Rectal smooth muscle tissue (tissue), 1 donor: ENCODE data around the gene ADM5.

Experiments
- H3K27ac ChIP-seq: one replicate; pipeline ENCODE4 v1.7.0; 2013; ENCODE audit warnings: low read depth, low read length, inconsistent platforms
- H3K27me3 ChIP-seq: one replicate; pipeline ENCODE4 v1.7.0; 2013; ENCODE audit warnings: low read length; ENCODE audit not compliant: control insufficient read depth, insufficient read depth
- H3K36me3 ChIP-seq: one replicate; pipeline ENCODE4 v1.7.0; 2013; ENCODE audit warnings: low read length; ENCODE audit not compliant: control insufficient read depth, insufficient read depth
- H3K4me1 ChIP-seq: one replicate; pipeline ENCODE4 v1.7.0; 2013; ENCODE audit warnings: low read length; ENCODE audit not compliant: control insufficient read depth, insufficient read depth
- H3K4me3 ChIP-seq: one replicate; pipeline ENCODE4 v1.7.0; 2013; ENCODE audit warnings: low read length
- H3K9ac ChIP-seq: one replicate; pipeline ENCODE4 v1.7.0; 2013; ENCODE audit warnings: low read length

ADM5 gene

DNA sequence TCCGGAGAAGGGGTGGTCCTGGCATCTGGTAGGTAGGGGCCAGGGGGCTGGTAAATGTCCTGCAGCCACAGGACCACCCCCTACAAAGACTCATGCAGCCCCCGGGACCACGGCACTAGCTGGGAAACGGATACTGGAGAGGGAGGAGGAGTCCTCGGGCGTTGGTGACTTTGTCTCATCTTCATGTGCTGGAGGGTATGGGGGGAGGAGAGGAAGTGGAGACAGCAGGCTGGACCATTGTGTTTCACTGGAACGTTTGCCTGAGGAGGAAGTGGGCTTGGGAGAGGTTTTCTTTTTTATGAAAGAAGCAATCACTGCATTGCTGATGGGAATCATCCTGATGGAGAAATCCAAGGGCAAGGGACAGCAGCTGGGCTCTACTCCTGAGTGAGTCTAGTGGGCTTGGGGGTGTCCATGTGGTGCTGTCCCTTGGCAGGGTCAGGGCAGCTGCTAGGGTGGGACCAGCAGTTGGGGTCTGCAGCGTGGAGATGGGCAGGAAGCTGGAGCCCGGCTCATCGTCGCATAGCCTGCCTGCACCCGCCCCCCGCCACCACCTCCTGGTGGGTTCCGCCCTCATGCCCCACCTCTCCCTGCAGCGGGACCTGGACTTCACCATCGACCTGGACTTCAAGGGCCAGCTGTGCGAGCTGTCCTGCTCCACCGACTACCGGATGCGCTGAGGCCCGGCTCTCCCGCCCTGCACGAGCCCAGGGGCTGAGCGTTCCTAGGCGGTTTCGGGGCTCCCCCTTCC is 1.7 kb upstream of the ADM5 start:
- Histone ChIP-seq H3K27me3 (peaks cover 10% of the 10 kb centered on the region), H3K9ac (no peak overlapping the region), H3K4me3 (no peak overlapping the region), H3K36me3 (peaks cover 17% of the 10 kb centered on the region), H3K4me1 (peaks cover 7% of the 10 kb centered on the region), H3K27ac (no peak overlapping the region)

DNA sequence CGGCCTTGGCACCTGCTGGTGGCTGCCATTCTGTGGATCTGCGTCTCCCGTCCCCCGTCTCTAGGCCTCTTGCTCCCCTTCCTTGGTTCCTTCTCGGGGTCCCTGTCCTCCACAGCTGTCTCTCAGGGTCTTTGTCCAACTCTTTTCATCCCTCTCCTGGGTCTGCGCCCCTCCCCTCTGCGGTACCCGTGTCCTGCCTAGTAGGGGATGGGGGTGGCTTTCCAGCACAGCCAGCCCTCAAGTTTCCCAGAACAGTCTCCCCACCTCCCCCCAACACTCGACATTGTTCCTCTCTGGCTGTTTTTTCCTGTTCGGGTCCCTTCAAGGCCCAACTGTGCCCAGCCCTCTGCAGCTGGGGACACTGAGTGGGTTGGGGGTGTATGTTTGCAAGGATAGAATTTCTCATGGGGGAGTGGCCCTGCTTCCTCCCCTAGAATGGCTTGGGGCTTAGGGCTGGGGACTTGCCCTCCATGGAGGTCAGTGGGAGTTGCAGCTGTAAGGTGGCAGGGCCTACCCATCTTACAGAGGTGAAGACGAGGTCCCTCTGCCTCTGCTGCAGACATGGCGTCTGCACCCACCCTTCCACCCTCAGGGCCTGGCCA is 762 bp upstream of the ADM5 start:
- H3K27ac ChIP-seq: no peak overlapping the region
- H3K4me1 ChIP-seq: peaks cover 7% of the 10 kb centered on the region

DNA sequence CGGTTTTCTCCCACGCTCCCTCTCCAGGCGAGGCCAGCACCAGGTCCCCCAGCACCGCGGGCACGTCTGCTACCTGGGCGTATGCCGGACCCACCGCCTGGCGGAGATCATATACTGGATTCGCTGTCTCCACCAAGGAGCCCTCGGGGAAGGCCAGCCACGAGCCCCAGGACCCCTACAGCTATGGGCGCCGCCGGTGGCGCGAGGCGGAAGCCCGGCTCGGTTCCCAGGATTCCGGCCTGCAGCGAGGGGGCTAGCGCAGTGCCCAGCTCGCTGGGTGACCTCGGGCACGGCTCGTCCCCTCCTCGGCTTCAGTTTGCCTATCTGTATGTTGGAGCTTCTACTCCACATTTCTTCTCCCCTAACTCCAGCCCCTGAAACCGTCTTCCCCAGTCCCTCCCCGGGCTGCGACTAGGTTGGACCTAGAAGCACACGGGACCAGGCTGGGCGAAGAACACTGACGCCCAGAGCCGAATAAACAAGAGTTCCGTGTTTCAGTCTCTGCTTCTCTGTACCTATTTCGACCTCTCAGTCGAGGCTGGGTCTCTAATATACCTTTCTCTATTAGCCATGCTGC is 773 bp downstream of the ADM5 start:
- H3K27ac ChIP-seq: no peak overlapping the region
- H3K36me3 ChIP-seq: peaks cover 3% of the 10 kb centered on the region
- H3K27me3 ChIP-seq: peaks cover 10% of the 10 kb centered on the region
- H3K4me3 ChIP-seq: peak overlapping the region; percentile 46
- peaks cover 7% of the 10 kb centered on the region for H3K4me1 ChIP-seq
- no peak overlapping the region for H3K9ac ChIP-seq

More for the DNA sequence above, 762 bp upstream of the ADM5 start:
- Histone ChIP-seq H3K9ac (no peak overlapping the region), H3K4me3 (no peak overlapping the region), H3K36me3 (peaks cover 15% of the 10 kb centered on the region), H3K27me3 (peaks cover 10% of the 10 kb centered on the region)

DNA sequence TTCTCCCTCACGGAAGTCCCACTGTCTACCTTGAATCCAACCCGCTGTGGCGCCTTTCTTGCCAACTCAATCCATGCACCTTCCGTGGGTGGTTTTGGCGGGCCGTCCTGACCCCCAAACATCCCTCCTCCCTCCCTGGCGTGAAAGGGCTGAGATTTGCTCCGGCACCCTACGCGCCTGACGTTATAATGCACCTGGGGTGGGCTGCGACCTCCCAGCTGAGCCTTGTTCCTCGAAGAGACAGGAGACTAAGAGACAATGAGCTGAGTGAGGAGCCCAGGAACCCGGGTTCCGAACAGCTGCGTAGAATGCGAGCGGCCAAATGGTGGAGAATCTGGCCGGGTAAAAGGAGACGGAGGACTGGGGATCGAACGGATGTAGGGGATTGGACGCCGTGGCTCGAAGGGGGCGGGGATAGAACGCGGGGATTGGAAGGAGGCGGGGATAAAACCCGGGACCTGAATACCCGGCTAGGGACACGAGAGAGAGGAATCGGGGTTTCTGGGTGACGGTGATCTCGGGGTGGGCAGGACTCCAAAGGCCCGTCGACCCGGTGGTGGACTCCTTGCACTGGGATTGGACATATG is 1.4 kb downstream of the ADM5 start, which contains the start of gene CPT1C:
Gene CPT1C, plus strand, starts transcription at position 461 of the 587 bp plus-strand sequence. CDS start 1,137 bp downstream, outside the sequence.
- Histone ChIP-seq H3K27ac (no peak within 1 kb of the TSS), H3K27me3 (peaks cover 10% of the 10 kb centered on the region), H3K4me1 (peaks cover 7% of the 10 kb centered on the region), H3K4me3 (peak within 1 kb of the TSS; percentile 46), H3K9ac (no peak within 1 kb of the TSS), H3K36me3 (peaks cover 2% of the 10 kb centered on the region)

GRCh38 chr19:49691243-49692146 is 2.1 kb downstream of the ADM5 start:
- no peak overlapping the region for H3K9ac ChIP-seq
- H3K4me3 ChIP-seq: peak overlapping the region; percentile 46
- H3K27ac ChIP-seq: no peak overlapping the region

DNA sequence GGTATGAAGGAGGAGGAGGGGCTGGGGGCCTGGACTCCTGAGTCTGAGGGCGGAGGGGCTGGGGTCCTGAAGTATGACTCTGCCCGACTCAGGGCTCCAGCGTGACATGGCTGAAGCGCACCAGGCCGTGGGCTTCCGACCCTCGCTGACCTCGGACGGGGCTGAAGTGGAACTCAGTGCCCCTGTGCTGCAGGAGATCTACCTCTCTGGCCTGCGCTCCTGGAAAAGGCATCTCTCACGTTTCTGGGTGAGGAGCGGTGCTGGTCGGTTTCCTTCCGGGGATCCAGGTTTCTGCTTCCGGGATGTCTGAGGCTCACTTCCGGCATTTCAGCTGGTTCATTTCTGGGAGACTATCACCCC is 2.7 kb downstream of the ADM5 start:
- Histone ChIP-seq H3K9ac (no peak overlapping the region), H3K27ac (no peak overlapping the region), H3K4me1 (peaks cover 7% of the 10 kb centered on the region), H3K36me3 (peaks cover 2% of the 10 kb centered on the region), H3K4me3 (no peak overlapping the region), H3K27me3 (peaks cover 10% of the 10 kb centered on the region)

More at GRCh38 chr19:49691243-49692146, 2.1 kb downstream of the ADM5 start:
- Histone ChIP-seq H3K27me3 (peaks cover 10% of the 10 kb centered on the region), H3K4me1 (peaks cover 7% of the 10 kb centered on the region), H3K36me3 (peaks cover 2% of the 10 kb centered on the region)

DNA sequence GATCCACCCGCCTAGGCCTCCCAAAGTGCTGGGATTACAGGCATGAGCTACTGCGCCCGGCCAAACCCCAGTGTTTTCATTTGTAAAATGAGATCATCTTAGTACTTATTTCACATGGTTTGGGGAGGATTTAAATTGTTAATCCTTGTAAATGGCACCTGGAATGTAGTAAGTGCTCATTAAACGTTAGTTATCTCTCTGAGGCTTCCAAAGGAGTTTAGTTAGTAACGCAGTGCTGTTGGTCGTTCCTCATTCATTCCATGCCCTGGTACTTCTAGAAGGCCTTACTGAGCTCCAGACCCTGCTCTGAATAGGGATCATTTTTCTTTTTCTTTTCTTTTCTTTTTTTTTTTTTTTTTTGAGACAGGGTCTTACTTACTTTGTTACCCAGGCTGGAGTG is 6.7 kb downstream of the ADM5 start:
- H3K27me3 ChIP-seq: no peaks in the 10 kb centered on the region
- no peak overlapping the region for H3K4me3 ChIP-seq
- H3K36me3 ChIP-seq: no peaks in the 10 kb centered on the region
- no peak overlapping the region for H3K27ac ChIP-seq
- no peaks in the 10 kb centered on the region for H3K4me1 ChIP-seq
- H3K9ac ChIP-seq: no peak overlapping the region

DNA sequence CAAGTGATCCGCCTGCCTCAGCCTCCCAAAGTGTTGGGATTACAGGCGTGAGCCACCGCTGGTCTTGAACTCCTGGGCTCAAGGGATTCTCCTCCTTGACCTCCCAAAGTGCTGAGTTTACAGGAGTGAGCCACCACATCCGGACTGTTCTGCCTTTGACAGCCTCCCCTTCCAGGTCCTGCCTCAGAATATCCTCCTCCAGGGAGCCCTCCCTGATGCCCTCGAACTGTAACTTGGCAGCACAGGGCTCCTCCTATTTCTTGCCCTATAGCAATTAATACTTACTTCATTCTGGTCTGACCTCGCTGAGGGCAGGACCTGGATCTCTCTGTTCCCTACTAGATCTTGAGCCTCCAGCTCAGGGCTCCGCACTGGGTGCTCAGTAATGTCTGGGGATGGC is 7.5 kb downstream of the ADM5 start:
- no peaks in the 10 kb centered on the region for H3K27me3 ChIP-seq
- H3K9ac ChIP-seq: no peak overlapping the region
- no peak overlapping the region for H3K4me3 ChIP-seq
- H3K36me3 ChIP-seq: no peaks in the 10 kb centered on the region
- H3K27ac ChIP-seq: no peak overlapping the region
- H3K4me1 ChIP-seq: no peaks in the 10 kb centered on the region

GRCh38 chr19:49699364-49699763 is 10.0 kb downstream of the ADM5 start:
- no peaks in the 10 kb centered on the region for H3K36me3 ChIP-seq
- no peak overlapping the region for H3K9ac ChIP-seq
- no peaks in the 10 kb centered on the region for H3K4me1 ChIP-seq
- no peaks in the 10 kb centered on the region for H3K27me3 ChIP-seq
- no peak overlapping the region for H3K27ac ChIP-seq
- no peak overlapping the region for H3K4me3 ChIP-seq

- H3K36me3 ChIP-seq: no peaks in the 10 kb centered on the region
- H3K4me1 ChIP-seq: no peaks in the 10 kb centered on the region
- no peak overlapping the region for H3K4me3 ChIP-seq
- no peak overlapping the region for H3K27ac ChIP-seq
- no peak overlapping the region for H3K9ac ChIP-seq
- H3K27me3 ChIP-seq: no peaks in the 10 kb centered on the region
Measured at GRCh38 chr19:49700563-49700962, 11.2 kb downstream of the ADM5 start.

DNA sequence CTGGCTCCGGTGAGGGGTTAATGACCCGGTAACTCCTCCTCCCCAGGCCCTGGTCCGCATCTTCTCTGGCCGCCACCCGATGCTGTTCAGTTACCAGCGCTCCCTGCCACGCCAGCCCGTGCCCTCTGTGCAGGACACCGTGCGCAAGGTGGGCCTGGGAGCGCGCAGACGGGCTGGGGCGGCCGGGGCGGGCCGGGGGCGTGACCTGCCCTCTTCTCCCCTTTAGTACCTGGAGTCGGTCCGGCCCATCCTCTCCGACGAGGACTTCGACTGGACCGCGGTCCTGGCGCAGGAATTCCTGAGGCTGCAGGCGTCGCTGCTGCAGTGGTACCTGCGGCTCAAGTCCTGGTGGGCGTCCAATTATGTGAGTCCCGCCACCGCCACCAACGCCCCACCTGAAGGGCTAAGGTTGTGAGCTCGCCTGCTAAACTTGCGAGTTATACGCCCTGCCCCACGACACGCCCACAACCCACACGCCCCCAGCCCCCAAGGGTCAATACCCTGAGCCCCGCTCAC is 11.9 kb downstream of the ADM5 start:
- H3K4me3 ChIP-seq: no peak overlapping the region
- H3K9ac ChIP-seq: no peak overlapping the region
- no peaks in the 10 kb centered on the region for H3K27me3 ChIP-seq
- H3K36me3 ChIP-seq: no peaks in the 10 kb centered on the region
- H3K27ac ChIP-seq: no peak overlapping the region
- H3K4me1 ChIP-seq: no peaks in the 10 kb centered on the region
